Anterior cingulate cortex (tissue), 58 donors: ENCODE measurements around the gene BLNK.

Experiments used
- DNase-seq, 58 donors: peaks; one replicate each; lab custom pipeline; 2025; lab: John Stamatoyannopoulos, UW

The BLNK gene

GRCh38 chr10:96264938-96265337 lies 6.4 kb downstream of the BLNK start:
- no peak for DNase-seq

DNA sequence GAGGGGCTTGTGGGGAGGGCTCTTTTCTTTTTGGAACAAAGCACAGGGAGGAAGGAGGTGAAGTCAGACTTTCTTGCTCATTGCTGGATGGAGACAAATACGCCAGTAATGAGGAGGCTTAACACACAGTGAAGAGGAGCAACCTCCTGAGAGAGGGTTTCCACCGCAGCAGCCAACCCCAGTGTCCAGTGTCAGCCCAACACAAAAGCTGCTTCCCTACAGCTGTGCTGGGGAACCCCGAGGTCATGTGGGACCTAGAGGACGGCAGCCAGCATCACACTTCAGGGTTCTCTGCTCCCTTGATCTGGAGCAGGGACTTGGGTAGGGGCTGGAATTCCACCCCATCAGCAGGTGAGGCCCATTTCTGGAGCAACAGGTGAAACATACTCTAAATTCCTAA lies 7.7 kb downstream of the BLNK start:
- peak in 1 of 58 donors; percentile 3 for DNase-seq

- DNase-seq: no peak
Measured at GRCh38 chr10:96263176-96263575, 8.2 kb downstream of the BLNK start.

DNA sequence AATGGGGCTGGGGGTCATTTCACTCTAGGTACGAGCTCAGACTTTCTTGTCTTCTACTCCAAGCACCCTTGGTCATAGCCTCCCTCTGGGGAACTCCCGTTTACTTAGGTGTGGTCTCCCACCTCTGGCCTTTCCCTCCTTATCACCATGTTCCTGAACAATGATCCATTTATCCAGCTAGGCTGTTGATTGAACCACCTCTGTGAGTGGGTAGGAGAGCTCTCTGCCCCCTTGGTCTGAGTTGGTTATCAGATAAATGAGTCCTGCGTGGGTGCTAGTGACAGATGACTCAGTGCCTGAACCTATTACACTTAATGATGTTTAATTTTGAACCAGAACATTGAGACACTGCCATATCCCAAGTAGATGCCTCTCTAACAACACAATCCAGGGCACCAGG lies 9.4 kb downstream of the BLNK start:
- DNase-seq: no peak

DNA sequence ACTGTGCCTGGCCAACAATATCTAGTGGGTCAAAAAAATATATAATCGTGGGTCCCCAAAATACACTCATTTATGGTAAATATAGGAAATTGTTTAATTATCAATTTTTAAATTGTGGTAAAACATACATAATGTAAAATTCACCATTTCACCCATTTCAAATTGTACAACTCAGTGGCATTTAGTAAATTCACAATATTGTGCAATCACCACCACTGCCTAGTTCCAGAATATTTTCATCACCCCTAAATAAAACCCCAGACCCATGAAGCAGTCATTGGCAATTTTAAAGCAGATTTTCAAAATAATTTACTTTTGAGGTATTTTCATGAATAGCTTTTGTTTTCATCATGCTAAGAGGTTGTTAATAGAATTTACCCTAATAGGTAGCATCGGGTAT lies 10.2 kb downstream of the BLNK start:
- no peak for DNase-seq

DNA sequence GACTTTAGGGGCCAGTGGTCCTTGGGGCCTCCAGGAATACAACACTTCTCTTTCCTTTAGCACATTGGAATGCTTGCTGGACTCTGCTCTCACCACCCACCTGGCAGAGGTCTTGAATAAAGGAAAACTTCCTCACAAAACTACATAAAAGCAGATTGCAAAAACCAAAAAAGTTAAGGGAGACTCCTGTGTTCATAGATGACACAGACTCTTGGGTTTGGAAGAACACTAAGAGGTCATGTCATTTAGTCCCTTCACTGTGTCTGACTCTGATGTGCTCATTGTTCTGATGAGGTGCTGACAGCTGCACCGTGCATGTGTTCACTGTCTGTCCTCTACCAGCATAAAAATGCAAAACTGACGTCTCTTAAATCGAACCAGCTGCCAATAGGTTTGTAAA lies 11.4 kb downstream of the BLNK start:
- no peak for DNase-seq

DNA sequence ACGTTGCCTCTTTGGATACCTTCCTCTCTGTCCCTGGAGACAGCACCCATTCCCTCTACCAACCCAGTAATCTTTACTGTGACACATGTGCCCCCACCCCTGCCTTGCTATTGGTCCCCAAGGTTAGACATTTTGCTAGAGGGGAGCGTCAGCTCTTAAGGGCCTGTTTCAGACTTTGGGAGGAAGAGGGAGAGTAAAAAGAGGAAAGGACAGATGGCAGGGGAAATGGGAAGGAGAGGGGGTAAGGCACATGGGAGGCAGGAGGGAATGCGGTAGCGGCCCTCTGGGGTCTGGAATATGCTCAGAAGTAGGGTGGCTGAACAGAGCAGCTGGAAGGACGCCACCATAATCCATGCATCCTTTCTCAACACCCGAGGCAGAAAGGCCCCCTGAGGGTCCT lies 12.2 kb downstream of the BLNK start:
- peak in 1 of 58 donors; percentile 1 for DNase-seq

DNA sequence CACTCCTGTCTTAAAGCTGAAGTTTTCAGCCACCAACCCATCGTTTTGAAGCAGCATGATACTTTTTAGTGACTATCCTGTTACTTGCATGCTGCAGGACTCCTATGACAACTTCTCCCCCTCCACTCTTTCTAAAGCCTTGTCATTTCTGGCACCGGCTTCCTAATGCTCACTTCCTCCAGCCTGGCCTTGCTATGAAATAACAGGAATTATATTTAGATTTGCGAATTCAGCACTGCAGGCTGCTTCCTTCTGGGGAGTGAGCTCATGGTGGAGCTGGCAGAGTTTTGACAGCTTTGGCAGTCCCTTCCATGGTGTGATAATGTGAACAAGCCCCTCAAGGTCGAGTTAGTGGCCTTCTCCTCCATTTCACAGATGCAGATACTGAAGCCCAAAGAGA lies 13.4 kb downstream of the BLNK start:
- peak in 9 of 58 donors; percentile 6 to 49 (median 20) for DNase-seq

DNA sequence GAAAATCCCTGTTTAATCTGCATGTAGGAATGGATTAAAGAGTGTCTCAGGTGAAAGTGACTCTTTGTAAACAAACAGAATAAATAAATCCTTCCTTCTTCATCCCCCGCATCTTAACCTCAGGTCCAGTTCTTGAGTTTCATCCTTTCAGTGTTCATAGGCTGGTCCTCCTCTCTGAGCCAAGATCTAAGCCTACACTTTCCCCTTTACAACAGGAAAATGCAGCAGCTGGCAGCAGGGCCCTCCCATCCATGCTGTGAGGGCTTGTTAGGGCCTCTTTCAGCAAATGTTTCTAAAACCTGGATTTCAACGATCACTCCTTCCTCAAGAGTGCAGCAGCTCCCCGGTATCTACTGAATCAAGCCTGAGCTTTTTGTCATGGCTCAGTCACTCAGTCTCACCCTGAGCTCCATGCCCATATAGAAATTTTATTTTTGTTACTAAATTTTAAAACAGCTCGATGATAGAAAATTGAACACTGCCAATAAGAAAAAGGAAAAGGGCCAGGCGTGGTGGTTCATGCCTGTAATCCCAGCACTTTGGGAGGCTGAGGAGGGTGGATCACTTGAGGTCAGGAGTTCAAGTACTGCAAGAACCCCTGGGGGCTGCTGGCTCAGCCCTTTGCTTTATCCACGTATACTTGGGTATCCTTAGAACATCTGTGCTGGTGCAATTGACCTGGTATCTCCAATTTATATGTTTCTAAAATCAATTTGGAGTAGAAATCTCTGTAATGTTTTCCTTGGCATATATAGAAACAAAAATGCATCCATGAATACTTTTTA lies 15.6 kb downstream of the BLNK start:
- no peak for DNase-seq

GRCh38 chr10:96254976-96255375 lies 16.4 kb downstream of the BLNK start:
- DNase-seq: no peak

GRCh38 chr10:96252730-96253129 lies 18.6 kb downstream of the BLNK start:
- DNase-seq: no peak

DNA sequence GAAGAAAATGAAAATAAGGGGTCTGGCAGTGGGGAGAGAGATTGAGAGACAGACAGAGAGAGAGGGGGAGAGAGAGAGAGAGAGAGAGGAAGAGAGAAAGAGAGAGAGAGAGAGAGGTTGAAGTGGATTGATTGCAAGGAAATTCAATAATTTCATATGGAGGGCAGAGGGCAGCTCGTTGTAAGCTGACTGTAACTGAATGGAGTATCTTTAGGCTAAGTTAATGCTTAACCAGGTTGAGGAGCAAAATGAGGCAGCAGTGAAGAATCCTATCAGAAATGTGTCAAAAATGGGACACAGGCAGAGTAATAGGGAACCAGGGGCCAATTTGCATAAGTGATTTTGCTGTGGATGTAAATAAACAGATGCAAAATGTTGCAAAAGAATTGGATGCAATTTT lies 21.0 kb downstream of the BLNK start:
- no peak for DNase-seq

DNA sequence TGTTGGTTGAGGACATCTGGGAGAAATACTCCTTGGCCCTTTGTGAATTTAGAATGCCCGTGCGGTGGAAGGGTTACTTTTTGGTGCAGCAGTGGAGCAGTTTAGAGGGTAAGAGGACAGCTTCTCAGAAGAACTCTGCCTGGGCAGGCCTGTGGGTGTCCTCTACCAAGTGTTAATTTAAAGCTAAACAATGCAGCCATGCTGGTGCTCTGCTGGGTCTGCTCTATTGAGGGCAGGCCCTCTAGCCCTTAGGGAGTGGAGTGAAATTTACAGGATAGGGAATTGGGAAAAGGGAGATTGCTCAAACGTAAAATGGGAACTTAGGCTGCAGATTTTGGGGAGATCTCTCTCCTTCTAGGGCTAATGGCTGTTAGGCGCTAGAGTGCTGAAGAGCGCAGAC lies 22.1 kb downstream of the BLNK start:
- no peak for DNase-seq

DNA sequence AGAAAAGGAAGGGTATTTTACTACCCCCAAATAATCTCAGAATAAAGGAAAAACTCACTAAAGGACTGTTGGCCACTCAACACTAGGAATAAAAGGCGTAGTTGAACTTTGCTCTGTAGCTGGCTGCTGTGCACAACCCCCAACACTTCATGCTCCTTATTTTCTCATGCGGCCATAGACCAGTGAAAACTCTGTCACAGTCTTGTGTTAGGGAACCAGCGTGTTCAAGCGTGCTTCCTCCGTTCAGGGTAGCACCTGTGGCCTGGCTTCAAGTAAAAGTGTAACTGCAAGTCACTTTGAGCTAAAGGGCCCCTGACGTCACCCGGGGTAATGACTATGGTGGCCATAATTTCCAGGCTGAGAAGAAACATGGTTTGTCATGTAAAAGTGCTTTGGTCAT lies 27.0 kb downstream of the BLNK start:
- DNase-seq: no peak

- DNase-seq: no peak
Measured at GRCh38 chr10:96243296-96243695, 28.1 kb downstream of the BLNK start.

DNA sequence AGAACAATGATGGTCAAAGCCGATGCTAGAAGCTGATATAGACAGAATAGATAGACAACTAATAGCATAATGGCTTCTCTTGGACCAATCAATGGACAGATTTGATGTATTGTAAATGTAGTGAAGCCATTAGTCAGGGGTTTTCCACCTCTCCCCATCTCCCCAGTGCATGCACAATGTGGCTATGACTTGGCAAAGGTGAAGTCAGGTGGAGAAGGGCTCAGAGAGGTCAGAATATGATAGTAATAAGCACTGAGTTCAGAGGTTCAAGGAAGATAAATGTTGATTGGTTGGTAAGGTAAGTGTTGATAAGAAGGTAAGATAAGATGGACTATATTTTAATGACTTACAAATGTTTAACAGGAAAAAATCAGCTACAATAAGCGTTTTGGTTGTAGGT lies 28.5 kb downstream of the BLNK start:
- no peak for DNase-seq

GRCh38 chr10:96238646-96239623 lies 32.4 kb downstream of the BLNK start:
- DNase-seq: no peak

DNA sequence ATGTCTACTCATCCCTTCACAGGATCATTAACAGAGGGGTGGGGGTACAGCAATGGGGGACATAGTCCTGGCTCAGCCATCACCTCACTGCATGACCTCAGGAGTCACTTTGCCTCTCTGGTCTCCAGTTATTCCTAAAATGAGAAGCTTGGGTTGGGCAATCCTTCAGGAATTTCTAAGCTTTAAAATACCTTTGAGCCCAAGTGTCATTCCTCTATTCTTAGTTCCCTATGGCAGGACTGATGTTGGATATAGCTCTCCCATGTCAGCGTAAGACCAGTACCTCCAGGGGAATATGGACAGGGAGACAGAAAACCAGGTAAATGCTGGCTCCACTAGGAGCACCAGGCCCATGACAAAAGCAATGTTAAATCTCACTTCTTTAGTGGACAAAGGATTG lies 34.5 kb downstream of the BLNK start:
- DNase-seq: no peak

- DNase-seq: peak in 26 of 58 donors; percentile 7 to 52 (median 17)
Measured at GRCh38 chr10:96236090-96236478, 35.3 kb downstream of the BLNK start.

GRCh38 chr10:96235326-96236089 lies 35.9 kb downstream of the BLNK start:
- DNase-seq: no peak

- DNase-seq: no peak
Measured at GRCh38 chr10:96233959-96234358, 37.4 kb downstream of the BLNK start.
